K562 treated with DMSO at 1 percent for 48 hours (cell line): Measurements from ENCODE around the gene TCL1B. TPM values are rescaled to one million over a fixed set of nuclear protein-coding genes. Genes with fewer than 3 reads are reported as not detected.

Source experiments
- total RNA-seq: library from RNA; unstranded; fragments of 300-600 nt; gene quantifications from 2 replicates; pipeline ENCODE4 v1.2.3, GENCODE V29; 2022; ENCODE audit warnings: low replicate concordance; ENCODE audit errors: extremely low read depth

The TCL1B gene, protein sequence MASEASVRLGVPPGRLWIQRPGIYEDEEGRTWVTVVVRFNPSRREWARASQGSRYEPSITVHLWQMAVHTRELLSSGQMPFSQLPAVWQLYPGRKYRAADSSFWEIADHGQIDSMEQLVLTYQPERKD
- not detected in 2 replicates for total RNA-seq

GRCh38 chr14:95685978-95686922 lies at the start of gene TCL1B:
TSS of gene TCL1B (plus strand) at chr14:95686426. CDS start at chr14:95686468, 42 bp downstream.

DNA sequence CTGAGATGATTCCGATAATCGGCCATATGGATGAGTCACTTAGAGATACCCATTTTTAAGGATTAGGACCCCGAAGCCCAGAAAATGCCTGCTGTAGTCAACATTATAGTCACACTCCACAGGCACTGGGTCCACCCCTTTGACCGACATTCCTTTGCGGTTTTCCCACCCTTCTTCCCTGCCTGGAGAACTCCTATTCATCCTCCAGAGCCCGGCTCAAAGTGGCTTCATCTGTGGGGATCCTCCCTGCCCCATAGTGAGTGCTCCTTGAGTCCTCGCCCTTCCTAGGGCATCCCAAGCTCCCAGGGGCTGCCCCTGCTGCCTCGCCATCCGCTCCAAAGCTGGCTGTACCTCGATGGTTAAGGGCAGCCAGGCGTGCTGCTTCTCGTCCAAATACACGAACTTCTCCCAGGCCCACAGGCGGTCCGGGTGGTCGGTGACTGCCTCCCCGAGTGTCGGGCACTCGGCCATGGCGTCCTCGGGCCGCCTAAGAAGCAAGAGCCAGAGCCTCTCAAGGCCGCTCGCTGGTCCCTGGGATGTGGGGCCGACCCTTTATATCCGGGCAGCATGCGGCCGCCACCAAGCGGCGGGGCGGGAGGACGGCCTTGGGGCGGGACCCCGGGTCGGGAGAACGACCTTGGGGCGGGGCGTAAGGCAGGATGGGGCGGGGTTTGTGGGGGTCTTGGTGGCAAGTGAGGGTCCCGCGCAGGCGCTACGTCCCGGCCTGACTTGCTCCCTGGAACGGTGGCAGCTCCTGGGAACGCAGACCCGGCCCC lies 27.6 kb downstream of the TCL1B start, which contains the start of gene TCL1A:
TCL1A (minus strand) TSS at position 530 of the 776 bp plus-strand sequence; CDS start at position 471, 59 bp downstream.

Other genes starting within 250 kb of the TCL1B start
- not detected in 2 replicates for gene SYNE3, start 169.8 kb upstream of the TCL1B start, total RNA-seq
- gene GLRX5, start 151.4 kb upstream of the TCL1B start, total RNA-seq, result not detected in 2 replicates
- not detected in 2 replicates for gene TCL1A, start 27.7 kb downstream of the TCL1B start, total RNA-seq
- not detected in 2 replicates for gene TUNAR, start 190.4 kb downstream of the TCL1B start, total RNA-seq